ENCODE results near the gene GAB1. TPM values are rescaled to one million over a fixed set of nuclear protein-coding genes. Genes with fewer than 3 reads are reported as not detected.

Gene GAB1
- total and polyA plus RNA-seq, 2 of the 8 experiments (the other 6 are each of a cell fraction or from before 2014, with no cell fraction given) = 6.8 to 21.3 TPM

DNA sequence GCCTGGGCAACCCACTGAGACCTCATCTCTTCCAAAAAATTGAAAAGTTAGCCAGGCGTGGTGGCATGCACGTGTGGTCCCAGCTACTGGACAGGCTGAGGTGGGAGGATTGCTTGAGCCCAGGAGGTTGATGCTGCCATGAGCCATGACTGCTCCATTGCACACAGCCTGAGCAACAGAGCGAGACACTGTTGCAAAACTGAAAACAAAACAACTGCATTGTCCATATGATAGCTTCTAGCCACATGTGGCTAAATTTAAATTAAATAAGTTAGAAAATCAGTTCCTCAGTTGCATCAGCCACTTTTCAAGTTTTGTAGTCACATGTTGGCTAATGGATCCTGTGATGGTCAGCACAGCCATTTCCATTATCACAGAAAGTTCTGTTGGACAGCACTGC, 67.9 kb downstream of the GAB1 start:
- Histone ChIP-seq H3K4me2 (ENCODE audit: insufficient read depth in 1 of 2, low read depth in 2 of 2, low read length in 2 of 2) (no peak overlapping the region), H3K36me3 (ENCODE audit: control insufficient read depth in 2 of 4, insufficient read depth in 4 of 4, low read length in 3 of 4) (no peaks in the 10 kb centered on the region), H3K4me3 (ENCODE audit: extremely low read depth in 1 of 4, insufficient read depth in 2 of 4, low read depth in 3 of 4, low read length in 4 of 4) (no peak overlapping the region), H3K56ac (replicated peaks; ENCODE audit: insufficient read length, low read depth, low read length) (no peak overlapping the region), H2BK15ac (ENCODE audit: low read length) (no peak overlapping the region), H2AK5ac (ENCODE audit: low read depth, low read length) (no peak overlapping the region), H4K5ac (ENCODE audit: insufficient read length, low read depth, low read length) (no peak overlapping the region), H3K9ac (replicated peaks in 1 of 4; ENCODE audit: extremely low read depth in 1 of 4, low read depth in 3 of 4, low read length in 3 of 4) (no peak overlapping the region), H3K79me1 (ENCODE audit: low read depth, low read length) (no peaks in the 10 kb centered on the region), H3K18ac (ENCODE audit: extremely low read depth, low read length) (no peak overlapping the region), H3K27me3 (replicated peaks in 1 of 4; ENCODE audit: control insufficient read depth in 3 of 4, extremely low read depth in 1 of 4, insufficient read depth in 3 of 4, low read length in 3 of 4) (peaks cover 0 to 1% (median 0%) of the 10 kb centered on the region in 4 experiments; a peak in 1 of 7 replicates), H3K27ac (ENCODE audit: low read depth, low read length) (no peak overlapping the region), H2BK5ac (ENCODE audit: low read depth, low read length) (no peak overlapping the region), H3K9me3 (ENCODE audit: insufficient read depth in 2 of 2, low read depth in 1 of 2, low read length in 1 of 2) (no peaks in the 10 kb centered on the region; a peak in 1 of 4 replicates), H4K20me1 (replicated peaks in 1 of 2; ENCODE audit: control insufficient read depth in 1 of 2, insufficient read depth in 2 of 2, low read length in 2 of 2) (no peaks in the 10 kb centered on the region), H4K91ac (replicated peaks; ENCODE audit: insufficient read length, low read length) (no peak overlapping the region), H3K4ac (replicated peaks; ENCODE audit: insufficient read length, low read depth, low read length) (no peak overlapping the region), H2AFZ (ENCODE audit: low read length) (no peak overlapping the region), H3K4me1 (replicated peaks in 1 of 4; ENCODE audit: control insufficient read depth in 3 of 4, insufficient read depth in 4 of 4, low read length in 3 of 4) (no peaks in the 10 kb centered on the region), H2BK20ac (ENCODE audit: low read length) (no peak overlapping the region), H4K8ac (ENCODE audit: extremely low read depth, insufficient read depth, low read length) (peak overlapping the region; percentile 22; the same call in 1 of the 2 replicates), H3K23me2 (ENCODE audit: low read depth, low read length) (no peaks in the 10 kb centered on the region), H3K23ac (ENCODE audit: insufficient read length) (no peak overlapping the region), H2BK120ac (replicated peaks; ENCODE audit: low read depth, low read length) (no peak overlapping the region), H3K79me2 (ENCODE audit: control insufficient read depth in 1 of 2, insufficient read depth in 2 of 2, low read length in 2 of 2) (peaks cover 0 to 5% of the 10 kb centered on the region in 2 experiments; a peak in 1 of 4 replicates), H2BK12ac (ENCODE audit: low read depth, low read length) (no peak overlapping the region), H3K14ac (ENCODE audit: insufficient read length) (no peak overlapping the region)
- DNase-seq (ENCODE audit: low read depth in 1 of 2, low spot score in 2 of 2) (no peak), FAIRE-seq (no peak)
- TF ChIP-seq SIX5 (IDR thresholded peaks at IDR 0.05; ENCODE audit: low read depth, low read length) (no peak), BRCA1 (IDR thresholded peaks at IDR 0.05; ENCODE audit: low read depth, low read length) (no peak), HDAC2 (IDR thresholded peaks at IDR 0.05; ENCODE audit: borderline replicate concordance in 1 of 2, low read depth in 2 of 2, low read length in 2 of 2) (no peak), CHD2 (IDR thresholded peaks at IDR 0.05; ENCODE audit: low read length) (no peak), ATF3 (IDR thresholded peaks at IDR 0.05; ENCODE audit: insufficient read depth, low read depth, low read length) (no peak), TBP (IDR thresholded peaks at IDR 0.05; ENCODE audit: low read depth, low read length) (no peak), KDM4A (IDR thresholded peaks at IDR 0.05; ENCODE audit: low read depth, low read length, severe bottlenecking) (no peak), RAD21 (IDR thresholded peaks at IDR 0.05 in 1 of 2, conservative IDR thresholded peaks at IDR 0.05 in 1 of 2; ENCODE audit: low read depth in 2 of 2, low read length in 2 of 2) (no peak), SP1 (IDR thresholded peaks at IDR 0.05; ENCODE audit: low read depth, low read length) (no peak), PHF8 (conservative IDR thresholded peaks at IDR 0.05; ENCODE audit: low read depth, low read length) (no peak), NRF1 (IDR thresholded peaks at IDR 0.05; ENCODE audit: low read depth, low read length) (no peak), CREB1 (IDR thresholded peaks at IDR 0.05) (no peak)
- WGBS, 2 experiments (ENCODE audit: extremely low coverage in 1 of 2, insufficient coverage in 1 of 2, insufficient read length in 1 of 2, insufficient replicate concordance in 2 of 2, low coverage in 1 of 2, low lambda C conversion rate in 2 of 2, missing lambda C conversion rate in 1 of 2) = 91% methylated on average over 3 of the region's 3 CpGs; no CpG with 5 or more reads in 1 of the 2 experiments
- ChIA-PET CTCF (ENCODE audit: partially characterized antibody) (interaction anchor here (1.2 to 1.7 kb wide), 2 partner anchors 10 to 14 kb away, joined by 3 to 5 read pairs; no protein-coding TSS in a partner anchor), POLR2A (ENCODE audit: partially characterized antibody) (no interaction called here)
